ENCODE data around the gene INSR. TPM values are rescaled to one million over a fixed set of nuclear protein-coding genes. Genes with fewer than 3 reads are reported as not detected.

The INSR gene
- total RNA-seq, 1 experiment from 2014 or later = 2.5 TPM

DNA sequence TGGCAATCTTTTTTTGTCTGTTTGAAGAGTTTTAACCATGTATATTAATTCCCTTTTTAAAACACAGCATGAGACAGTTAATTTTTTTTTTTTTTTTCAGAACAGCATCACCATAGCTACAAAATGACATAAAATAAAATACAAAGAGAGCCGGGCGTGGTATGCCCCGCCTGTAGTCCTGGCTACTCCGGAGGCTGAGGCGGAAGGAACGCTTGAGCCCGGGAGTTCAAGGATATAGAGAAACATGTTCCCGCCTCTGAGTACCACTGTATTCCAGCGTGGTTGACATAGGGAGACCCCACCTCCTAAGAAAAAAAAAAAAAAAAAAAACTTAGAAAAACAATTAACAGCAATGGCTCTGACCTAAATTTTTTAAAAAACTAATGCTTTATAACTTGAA is 10.0 kb upstream of the INSR start:
- in situ Hi-C loops (cut with HindIII; ENCODE audit: low pct_unique_long_range_greater_than_20kb, low sequenced_read_pairs) = no loop called here
- H3K9me3 ChIP-seq (ENCODE audit: control insufficient read depth, insufficient read depth, low read depth, low read length) = no peaks in the 10 kb centered on the region
- no peak overlapping the region for H3K27ac ChIP-seq (ENCODE audit: low read length)
- intact Hi-C loops (cut with micrococcal nuclease; ENCODE audit: unreplicated experiment) = no loop called here
- no peak overlapping the region for H3K4me3 ChIP-seq (ENCODE audit: low read depth in 2 of 2, low read length in 2 of 2)
- no TSS peak for BruUV-seq (replicated peaks)
- CTCF ChIA-PET = no interaction called here
- TF ChIP-seq POLR2AphosphoS5 (IDR thresholded peaks at IDR 0.05; ENCODE audit: low read depth, low read length) = no peak
- no peak for TF ChIP-seq REST (IDR thresholded peaks at IDR 0.05; ENCODE audit: insufficient read depth in 1 of 2, low read depth in 2 of 2, low read length in 1 of 2)
- TF ChIP-seq SIN3A (IDR thresholded peaks at IDR 0.05; ENCODE audit: borderline replicate concordance, insufficient read depth, low read depth, low read length) = no peak
- no peak for TF ChIP-seq TCF7L2 (IDR thresholded peaks at IDR 0.05; ENCODE audit: low read depth, low read length)
- TF ChIP-seq, protein P1, sequence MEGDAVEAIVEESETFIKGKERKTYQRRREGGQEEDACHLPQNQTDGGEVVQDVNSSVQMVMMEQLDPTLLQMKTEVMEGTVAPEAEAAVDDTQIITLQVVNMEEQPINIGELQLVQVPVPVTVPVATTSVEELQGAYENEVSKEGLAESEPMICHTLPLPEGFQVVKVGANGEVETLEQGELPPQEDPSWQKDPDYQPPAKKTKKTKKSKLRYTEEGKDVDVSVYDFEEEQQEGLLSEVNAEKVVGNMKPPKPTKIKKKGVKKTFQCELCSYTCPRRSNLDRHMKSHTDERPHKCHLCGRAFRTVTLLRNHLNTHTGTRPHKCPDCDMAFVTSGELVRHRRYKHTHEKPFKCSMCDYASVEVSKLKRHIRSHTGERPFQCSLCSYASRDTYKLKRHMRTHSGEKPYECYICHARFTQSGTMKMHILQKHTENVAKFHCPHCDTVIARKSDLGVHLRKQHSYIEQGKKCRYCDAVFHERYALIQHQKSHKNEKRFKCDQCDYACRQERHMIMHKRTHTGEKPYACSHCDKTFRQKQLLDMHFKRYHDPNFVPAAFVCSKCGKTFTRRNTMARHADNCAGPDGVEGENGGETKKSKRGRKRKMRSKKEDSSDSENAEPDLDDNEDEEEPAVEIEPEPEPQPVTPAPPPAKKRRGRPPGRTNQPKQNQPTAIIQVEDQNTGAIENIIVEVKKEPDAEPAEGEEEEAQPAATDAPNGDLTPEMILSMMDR (IDR thresholded peaks at IDR 0.05) = no peak
- H3K27me3 ChIP-seq (ENCODE audit: control insufficient read depth, insufficient read depth, low read length) = no peaks in the 10 kb centered on the region
- POLR2A ChIA-PET = no interaction called here
- H3K4me1 ChIP-seq (ENCODE audit: control insufficient read depth, insufficient read depth, low read length) = no peaks in the 10 kb centered on the region
- H3K36me3 ChIP-seq (ENCODE audit: control insufficient read depth, insufficient read depth, low read length) = no peaks in the 10 kb centered on the region
- DNase-seq (ENCODE audit: low read depth, low spot score) = no peak
- no peak for ATAC-seq

DNA sequence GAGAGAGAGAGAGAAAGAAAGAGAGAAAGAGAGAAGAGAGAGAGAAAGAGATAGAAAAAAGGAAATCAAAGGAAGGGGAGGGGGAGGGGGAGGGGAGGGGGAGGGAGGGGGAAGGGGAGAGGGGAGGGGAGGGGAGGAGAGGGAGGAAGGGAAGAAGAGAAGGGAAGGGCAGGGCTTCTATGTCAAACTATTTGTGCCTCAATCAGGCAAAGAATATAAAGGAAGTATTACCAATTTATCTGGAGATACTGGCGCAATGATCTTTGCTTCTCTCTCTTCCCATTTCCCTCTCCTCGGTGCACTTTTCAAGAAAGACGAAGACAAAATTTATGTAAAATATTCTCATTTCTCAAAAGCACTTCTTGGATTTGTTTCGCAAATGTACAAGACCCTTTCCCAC is 9.3 kb upstream of the INSR start:
- no peak for ATAC-seq
- POLR2A ChIA-PET = no interaction called here
- Histone ChIP-seq H3K9me3 (ENCODE audit: control insufficient read depth, insufficient read depth, low read depth, low read length) (no peaks in the 10 kb centered on the region), H3K4me3 (ENCODE audit: low read depth in 2 of 2, low read length in 2 of 2) (no peak overlapping the region), H3K27ac (ENCODE audit: low read length) (no peak overlapping the region), H3K27me3 (ENCODE audit: control insufficient read depth, insufficient read depth, low read length) (no peaks in the 10 kb centered on the region), H3K36me3 (ENCODE audit: control insufficient read depth, insufficient read depth, low read length) (no peaks in the 10 kb centered on the region), H3K4me1 (ENCODE audit: control insufficient read depth, insufficient read depth, low read length) (no peaks in the 10 kb centered on the region)
- BruUV-seq (replicated peaks) = no TSS peak
- CTCF ChIA-PET = no interaction called here
- in situ Hi-C loops (cut with HindIII; ENCODE audit: low pct_unique_long_range_greater_than_20kb, low sequenced_read_pairs) = no loop called here
- TF ChIP-seq REST (IDR thresholded peaks at IDR 0.05; ENCODE audit: insufficient read depth in 1 of 2, low read depth in 2 of 2, low read length in 1 of 2) (no peak), POLR2AphosphoS5 (IDR thresholded peaks at IDR 0.05; ENCODE audit: low read depth, low read length) (no peak), TCF7L2 (IDR thresholded peaks at IDR 0.05; ENCODE audit: low read depth, low read length) (no peak), SIN3A (IDR thresholded peaks at IDR 0.05; ENCODE audit: borderline replicate concordance, insufficient read depth, low read depth, low read length) (no peak)
- TF ChIP-seq, protein P1 (IDR thresholded peaks at IDR 0.05) = no peak
- intact Hi-C loops (cut with micrococcal nuclease; ENCODE audit: unreplicated experiment) = no loop called here
- no peak for DNase-seq (ENCODE audit: low read depth, low spot score)

All from Panc1 (cell line).